ENCODE measurements around the gene STXBP2. TPM values are rescaled to one million over a fixed set of nuclear protein-coding genes. Genes with fewer than 3 reads are reported as not detected.

Gene STXBP2
- total RNA-seq, 8 experiments from 2014 or later = 1.4 to 38.5 (median 3.5) TPM

GRCh38 chr19:7631577-7631976 lies 5.3 kb upstream of the STXBP2 start:
- H3K27ac ChIP-seq = no peak overlapping the region
- peaks cover 10 to 14% of the 10 kb centered on the region in 2 donors for H3K4me1 ChIP-seq (replicated peaks in 1 of 2)
- no peak overlapping the region for H3K4me3 ChIP-seq
- in situ Hi-C loops (cut with MboI; ENCODE audit: low pct_unique_long_range_greater_than_20kb in 2 of 9, low sequenced_read_pairs in 9 of 9, unreplicated experiment in 9 of 9) = no loop called here
- 96 to 100% (median 96%) methylated on average over 4 to 6 of the region's 12 CpGs; no CpG with 5 or more reads in 7 of the 10 experiments for WGBS, 10 experiments
- ATAC-seq (replicated peaks in 6 of 8) = no peak

DNA sequence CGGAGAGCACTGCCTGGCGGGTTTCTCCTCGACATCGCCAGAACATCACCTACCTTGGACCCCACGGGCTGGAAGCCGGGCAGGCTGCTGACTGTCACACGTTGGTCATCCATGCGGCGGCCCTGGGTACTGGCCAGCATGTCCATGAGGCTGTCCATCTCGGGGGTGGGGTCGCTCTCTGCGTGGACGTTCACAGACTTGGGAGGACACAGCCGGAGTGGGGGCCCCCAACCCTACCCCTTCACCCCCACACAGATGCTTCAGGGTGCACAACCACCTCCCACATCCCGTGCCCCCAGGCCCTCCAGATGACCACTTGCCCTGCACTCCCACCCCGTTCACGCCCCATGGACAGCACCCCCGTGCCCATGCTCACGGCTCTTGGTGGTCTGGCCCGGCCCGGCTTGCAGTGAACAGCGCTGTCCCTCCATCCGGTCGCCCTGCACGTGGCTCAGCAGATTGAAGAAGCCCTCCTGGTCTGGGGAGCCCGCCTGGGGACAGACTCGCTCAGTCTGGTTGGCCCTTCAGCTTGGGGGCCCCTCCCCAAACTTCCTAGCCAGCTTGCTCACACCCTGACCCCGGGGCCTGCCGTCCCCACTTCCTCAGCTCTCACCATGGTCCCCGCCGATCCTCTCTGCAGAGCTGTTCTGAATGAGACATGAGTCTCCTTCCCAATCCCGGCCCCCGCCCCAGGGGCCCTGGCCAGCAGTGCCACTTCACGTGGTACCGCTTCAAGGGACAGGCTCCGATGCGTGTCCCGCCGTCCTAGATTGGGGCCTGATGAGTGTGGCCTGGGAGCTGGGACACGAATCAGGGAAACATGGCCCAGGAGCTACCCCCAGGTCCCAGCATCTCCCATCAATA lies 4.3 kb upstream of the STXBP2 start:
- no peak overlapping the region for H3K4me3 ChIP-seq
- ATAC-seq (replicated peaks in 6 of 8) = no peak
- H3K4me1 ChIP-seq (replicated peaks in 1 of 2) = peaks cover 10 to 14% of the 10 kb centered on the region in 2 donors
- WGBS, 10 experiments = 70 to 100% (median 92%) methylated on average over 1 to 2 of the region's 40 CpGs; no CpG with 5 or more reads in 5 of the 10 experiments
- in situ Hi-C loops (cut with MboI; ENCODE audit: low pct_unique_long_range_greater_than_20kb in 2 of 9, low sequenced_read_pairs in 9 of 9, unreplicated experiment in 9 of 9) = no loop called here
- H3K27ac ChIP-seq = no peak overlapping the region

- in situ Hi-C loops (cut with MboI; ENCODE audit: low pct_unique_long_range_greater_than_20kb in 2 of 9, low sequenced_read_pairs in 9 of 9, unreplicated experiment in 9 of 9) = no loop called here
- no peak for ATAC-seq (replicated peaks in 6 of 8)
- WGBS, 10 experiments = no CpG with 5 or more reads among the region's 2 CpGs
- Histone ChIP-seq H3K27ac (no peak within 1 kb of the TSS), H3K4me1 (replicated peaks in 1 of 2) (peaks cover 6 to 7% of the 10 kb centered on the region in 2 donors), H3K4me3 (no peak within 1 kb of the TSS)
These were observed 3.2 kb upstream of the STXBP2 start, which contains the start of gene PCP2 for GRCh38 chr19:7633698-7634097. Gene PCP2, minus strand, starts transcription at chr19:7633719. Its CDS starts 262 bp downstream, at chr19:7633457.

DNA sequence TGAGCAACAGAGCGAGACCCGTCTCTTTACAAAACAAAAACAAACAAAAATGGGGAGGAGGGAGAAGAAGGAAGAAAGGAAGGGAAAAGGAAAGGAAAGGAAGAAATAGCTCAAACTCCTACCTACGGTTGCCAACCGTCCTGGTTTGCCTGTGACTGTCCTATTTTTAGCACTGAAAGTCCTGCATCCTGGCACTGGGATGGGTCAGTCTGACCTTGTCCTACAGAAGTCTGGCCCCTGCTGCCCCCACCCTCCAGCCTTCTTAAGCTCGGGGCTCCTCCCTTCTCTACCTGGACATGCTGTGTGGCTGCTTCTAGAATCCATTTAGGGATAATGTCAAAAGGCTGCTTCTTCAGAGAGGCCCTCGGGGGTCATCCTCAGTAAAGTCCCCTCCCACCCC lies 1.2 kb upstream of the STXBP2 start:
- no peak overlapping the region for H3K4me3 ChIP-seq
- no peak overlapping the region for H3K27ac ChIP-seq
- 0 to 60% (median 25%) methylated on average over 1 to 5 of the region's 6 CpGs; no CpG with 5 or more reads in 3 of the 10 experiments for WGBS, 10 experiments
- no peak for ATAC-seq (replicated peaks in 6 of 8)
- peaks cover 3% of the 10 kb centered on the region in 2 donors for H3K4me1 ChIP-seq (replicated peaks in 1 of 2)
- in situ Hi-C loops (cut with MboI; ENCODE audit: low pct_unique_long_range_greater_than_20kb in 2 of 9, low sequenced_read_pairs in 9 of 9, unreplicated experiment in 9 of 9) = no loop called here

DNA sequence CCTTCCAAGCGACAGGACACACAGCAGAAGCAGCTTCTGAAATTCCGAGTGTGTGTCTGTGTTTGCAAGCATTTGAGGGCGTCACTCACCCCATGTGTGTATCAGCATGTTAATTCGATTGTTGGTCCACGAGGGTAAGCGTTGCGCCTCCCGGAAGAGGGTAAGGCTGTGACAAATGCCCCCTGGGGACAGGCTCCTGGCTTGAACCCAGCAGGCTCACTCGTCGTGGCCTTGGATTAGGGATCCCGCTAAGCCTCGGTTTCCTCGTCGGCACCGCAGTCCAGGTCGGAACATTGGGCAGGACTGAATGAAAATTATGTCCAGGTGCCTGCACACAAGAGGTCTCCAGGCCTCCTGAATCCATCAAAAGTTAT lies 606 bp upstream of the STXBP2 start:
- in situ Hi-C loops (cut with MboI; ENCODE audit: low pct_unique_long_range_greater_than_20kb in 2 of 9, low sequenced_read_pairs in 9 of 9, unreplicated experiment in 9 of 9) = no loop called here
- no peak for ATAC-seq (replicated peaks in 6 of 8)
- Histone ChIP-seq H3K4me1 (replicated peaks in 1 of 2) (no peaks in the 10 kb centered on the region), H3K27ac (no peak overlapping the region), H3K4me3 (peak overlapping the region in 1 of 5 donors; percentile 31)
- WGBS, 10 experiments = 19 to 100% (median 59%) methylated on average over 1 to 11 of the region's 16 CpGs; no CpG with 5 or more reads in 2 of the 10 experiments

DNA sequence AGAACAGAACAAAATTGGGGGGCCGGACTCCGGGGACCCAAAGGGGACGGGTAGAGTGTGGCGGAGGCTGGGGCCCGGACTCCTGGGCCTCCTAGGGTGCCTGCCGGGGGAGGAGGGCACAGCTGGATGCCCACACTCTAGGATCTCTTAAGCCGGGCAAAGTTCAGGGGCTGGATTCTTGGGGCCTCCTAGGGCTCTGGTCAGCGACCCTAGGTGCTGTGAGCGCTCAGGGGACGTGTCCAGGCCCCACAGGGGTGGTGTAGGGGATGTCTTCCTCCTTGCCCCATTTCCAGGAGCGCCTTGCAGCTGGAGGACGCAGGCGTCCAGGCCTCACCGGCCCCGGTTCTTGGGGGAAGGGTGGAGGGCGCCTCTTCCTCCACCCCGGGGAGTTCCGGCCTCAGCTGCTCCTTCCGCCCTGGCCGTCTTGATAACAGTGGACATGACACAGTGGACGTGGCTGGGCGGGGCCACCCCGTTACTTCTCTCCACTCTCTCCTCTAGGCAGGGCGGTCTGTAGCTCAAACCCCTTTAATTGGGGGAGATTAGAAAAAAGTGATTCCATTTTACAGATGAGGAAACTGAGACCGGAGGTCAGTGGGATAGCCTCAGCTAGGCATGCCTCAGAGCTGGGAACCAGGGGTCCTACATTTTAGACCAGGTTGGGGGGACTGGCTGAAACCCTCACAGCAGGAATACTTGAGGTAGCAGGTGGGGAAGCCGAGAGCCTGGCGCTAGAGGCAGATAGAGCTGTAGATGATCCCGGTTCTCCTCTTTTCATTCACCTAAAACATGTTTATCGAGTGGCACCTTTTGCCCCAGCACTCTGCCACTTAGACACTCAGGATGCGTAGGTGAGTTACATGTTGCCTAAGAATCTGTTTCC lies 705 bp downstream of the STXBP2 start:
- ATAC-seq (replicated peaks in 6 of 8) = peak in 3 of 8 experiments; percentile 5 to 51 (median 13)
- Histone ChIP-seq H3K27ac (no peak overlapping the region), H3K4me3 (peak overlapping the region in 1 of 5 donors; percentile 31), H3K4me1 (replicated peaks in 1 of 2) (no peaks in the 10 kb centered on the region)
- in situ Hi-C loops (cut with MboI; ENCODE audit: low pct_unique_long_range_greater_than_20kb in 2 of 9, low sequenced_read_pairs in 9 of 9, unreplicated experiment in 9 of 9) = no loop called here
- WGBS, 10 experiments = 17 to 88% (median 56%) methylated on average over 2 to 11 of the region's 30 CpGs; no CpG with 5 or more reads in 6 of the 10 experiments

GRCh38 chr19:7638802-7639465 lies 2.0 kb downstream of the STXBP2 start:
- WGBS, 10 experiments = 17 to 100% (median 38%) methylated on average over 1 to 8 of the region's 12 CpGs; no CpG with 5 or more reads in 4 of the 10 experiments
- peak in 2 of 8 experiments; percentile 18 for ATAC-seq (replicated peaks in 6 of 8)
- no peak overlapping the region for H3K4me3 ChIP-seq
- in situ Hi-C loops (cut with MboI; ENCODE audit: low pct_unique_long_range_greater_than_20kb in 2 of 9, low sequenced_read_pairs in 9 of 9, unreplicated experiment in 9 of 9) = no loop called here
- H3K4me1 ChIP-seq (replicated peaks in 1 of 2) = no peaks in the 10 kb centered on the region
- no peak overlapping the region for H3K27ac ChIP-seq

- ATAC-seq (replicated peaks in 6 of 8) = no peak
- WGBS, 10 experiments = 70 to 100% (median 90%) methylated on average over 1 to 8 of the region's 13 CpGs; no CpG with 5 or more reads in 3 of the 10 experiments
- Histone ChIP-seq H3K27ac (no peak overlapping the region), H3K4me1 (replicated peaks in 1 of 2) (no peaks in the 10 kb centered on the region), H3K4me3 (no peak overlapping the region)
- in situ Hi-C loops (cut with MboI; ENCODE audit: low pct_unique_long_range_greater_than_20kb in 2 of 9, low sequenced_read_pairs in 9 of 9, unreplicated experiment in 9 of 9) = no loop called here
These were observed 3.0 kb downstream of the STXBP2 start for GRCh38 chr19:7639863-7640348.

- no peak for ATAC-seq (replicated peaks in 6 of 8)
- H3K4me1 ChIP-seq (replicated peaks in 1 of 2) = no peaks in the 10 kb centered on the region
- no peak overlapping the region for H3K27ac ChIP-seq
- no peak overlapping the region for H3K4me3 ChIP-seq
- in situ Hi-C loops (cut with MboI; ENCODE audit: low pct_unique_long_range_greater_than_20kb in 2 of 9, low sequenced_read_pairs in 9 of 9, unreplicated experiment in 9 of 9) = no loop called here
- 67 to 100% (median 95%) methylated on average over 1 to 4 of the region's 11 CpGs; no CpG with 5 or more reads in 7 of the 10 experiments for WGBS, 10 experiments
These were observed 3.9 kb downstream of the STXBP2 start for GRCh38 chr19:7640803-7641202.

DNA sequence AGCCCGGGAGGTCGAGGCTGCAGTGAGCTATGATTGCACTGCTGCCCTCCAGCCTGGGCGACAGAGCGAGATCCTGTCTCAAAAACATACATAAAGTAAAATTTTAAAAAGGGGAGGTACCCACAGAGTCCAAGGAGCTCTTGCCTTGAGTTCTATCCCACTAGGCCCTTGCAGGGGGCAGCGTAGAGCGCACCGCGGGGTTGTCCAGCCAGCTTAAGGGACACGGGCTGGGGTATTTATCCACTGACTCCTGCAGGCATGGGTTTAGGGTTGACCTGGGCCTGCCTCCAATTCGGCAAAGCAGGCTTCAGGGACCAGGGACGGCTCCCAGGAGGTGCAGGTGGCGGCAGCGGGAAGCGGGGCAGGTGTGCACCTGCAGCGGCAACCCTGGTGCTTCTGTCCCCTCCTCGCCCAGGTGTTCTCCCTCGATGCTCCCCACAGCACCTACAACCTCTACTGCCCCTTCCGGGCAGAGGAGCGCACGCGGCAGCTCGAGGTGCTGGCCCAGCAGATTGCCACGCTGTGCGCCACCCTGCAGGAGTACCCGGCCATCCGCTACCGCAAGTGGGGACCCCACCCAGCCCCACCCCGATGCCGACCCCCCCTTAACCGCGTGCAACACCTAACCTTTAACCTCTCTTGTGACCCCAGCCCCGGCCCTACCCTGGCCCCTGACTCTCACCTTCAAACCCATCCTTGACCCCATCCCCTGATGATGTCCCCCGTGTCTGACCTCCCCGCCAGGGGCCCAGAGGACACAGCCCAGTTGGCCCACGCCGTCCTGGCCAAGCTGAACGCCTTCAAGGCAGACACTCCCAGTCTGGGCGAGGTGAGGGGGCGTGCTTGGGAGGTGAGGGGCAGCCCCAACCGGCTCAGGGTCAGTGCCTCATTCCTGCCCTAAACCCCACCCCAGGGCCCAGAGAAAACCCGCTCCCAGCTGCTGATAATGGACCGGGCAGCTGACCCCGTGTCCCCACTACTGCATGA lies 4.7 kb downstream of the STXBP2 start:
- in situ Hi-C loops (cut with MboI; ENCODE audit: low pct_unique_long_range_greater_than_20kb in 2 of 9, low sequenced_read_pairs in 9 of 9, unreplicated experiment in 9 of 9) = no loop called here
- WGBS, 10 experiments = 75 to 100% (median 79%) methylated on average over 1 to 7 of the region's 43 CpGs; no CpG with 5 or more reads in 7 of the 10 experiments
- Histone ChIP-seq H3K4me3 (no peak overlapping the region), H3K27ac (no peak overlapping the region), H3K4me1 (replicated peaks in 1 of 2) (no peaks in the 10 kb centered on the region)
- ATAC-seq (replicated peaks in 6 of 8) = no peak

DNA sequence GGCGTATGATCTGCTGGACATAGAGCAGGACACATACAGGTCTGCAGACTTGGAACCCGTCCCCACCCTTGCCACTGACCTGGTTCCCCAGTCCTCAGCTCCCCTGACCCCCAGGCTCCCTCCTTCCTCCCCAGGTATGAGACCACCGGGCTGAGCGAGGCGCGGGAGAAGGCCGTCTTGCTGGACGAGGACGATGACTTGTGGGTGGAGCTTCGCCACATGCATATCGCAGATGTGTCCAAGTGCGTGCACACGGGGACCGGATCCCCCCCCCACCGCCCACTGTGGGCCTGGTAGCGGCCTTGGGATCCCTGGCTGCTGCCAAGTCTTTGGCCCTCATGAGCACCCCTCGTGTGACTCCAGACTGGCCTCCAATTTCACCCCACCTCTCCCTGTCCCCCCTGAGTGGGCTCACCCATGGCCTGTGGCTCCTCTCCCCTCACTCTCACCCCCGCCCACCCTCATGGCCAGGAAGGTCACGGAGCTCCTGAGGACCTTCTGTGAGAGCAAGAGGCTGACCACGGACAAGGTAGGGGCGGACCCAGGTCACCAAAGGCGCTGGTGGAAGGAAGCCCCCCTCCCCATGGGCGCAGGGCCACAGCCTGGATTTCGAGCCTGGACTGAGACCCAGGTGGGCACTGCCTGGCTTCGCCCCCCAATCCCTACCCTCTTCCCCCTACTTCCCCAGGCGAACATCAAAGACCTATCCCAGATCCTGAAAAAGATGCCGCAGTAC lies 5.6 kb downstream of the STXBP2 start:
- H3K4me3 ChIP-seq = no peak overlapping the region
- H3K4me1 ChIP-seq (replicated peaks in 1 of 2) = no peaks in the 10 kb centered on the region
- WGBS, 10 experiments = 50 to 100% methylated on average over 1 of the region's 27 CpGs; no CpG with 5 or more reads in 8 of the 10 experiments
- ATAC-seq (replicated peaks in 6 of 8) = no peak
- no peak overlapping the region for H3K27ac ChIP-seq
- in situ Hi-C loops (cut with MboI; ENCODE audit: low pct_unique_long_range_greater_than_20kb in 2 of 9, low sequenced_read_pairs in 9 of 9, unreplicated experiment in 9 of 9) = no loop called here
